ENCODE results near the gene HERC3. TPM values are rescaled to one million over a fixed set of nuclear protein-coding genes. Genes with fewer than 3 reads are reported as not detected.

HERC3 gene
- total and polyA plus RNA-seq, 2 of the 13 experiments (the other 11 are each of a cell fraction or from before 2014, with no cell fraction given), result 3.8 to 6.2 TPM

DNA sequence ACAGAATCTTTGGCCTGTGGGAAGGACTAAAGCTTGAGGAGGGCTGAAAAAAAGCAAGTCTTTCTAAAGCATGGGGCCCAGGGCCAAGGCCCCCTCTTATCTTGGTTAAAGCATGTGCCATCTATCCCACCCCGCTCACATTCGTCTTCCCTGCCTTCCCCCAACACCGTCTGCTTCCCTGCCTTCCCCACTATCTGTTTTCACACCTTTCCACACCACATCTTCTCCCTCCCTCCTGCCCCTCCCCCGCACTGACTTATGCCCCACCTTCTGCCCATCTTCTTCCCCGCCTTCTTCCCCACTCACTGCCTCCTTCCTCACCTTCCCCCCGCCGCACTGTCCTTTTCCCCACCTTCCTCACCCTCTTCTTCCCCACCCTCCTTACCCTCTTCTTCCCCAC lies 106.2 kb downstream of the HERC3 start (continued):
- TF ChIP-seq, protein P1, sequence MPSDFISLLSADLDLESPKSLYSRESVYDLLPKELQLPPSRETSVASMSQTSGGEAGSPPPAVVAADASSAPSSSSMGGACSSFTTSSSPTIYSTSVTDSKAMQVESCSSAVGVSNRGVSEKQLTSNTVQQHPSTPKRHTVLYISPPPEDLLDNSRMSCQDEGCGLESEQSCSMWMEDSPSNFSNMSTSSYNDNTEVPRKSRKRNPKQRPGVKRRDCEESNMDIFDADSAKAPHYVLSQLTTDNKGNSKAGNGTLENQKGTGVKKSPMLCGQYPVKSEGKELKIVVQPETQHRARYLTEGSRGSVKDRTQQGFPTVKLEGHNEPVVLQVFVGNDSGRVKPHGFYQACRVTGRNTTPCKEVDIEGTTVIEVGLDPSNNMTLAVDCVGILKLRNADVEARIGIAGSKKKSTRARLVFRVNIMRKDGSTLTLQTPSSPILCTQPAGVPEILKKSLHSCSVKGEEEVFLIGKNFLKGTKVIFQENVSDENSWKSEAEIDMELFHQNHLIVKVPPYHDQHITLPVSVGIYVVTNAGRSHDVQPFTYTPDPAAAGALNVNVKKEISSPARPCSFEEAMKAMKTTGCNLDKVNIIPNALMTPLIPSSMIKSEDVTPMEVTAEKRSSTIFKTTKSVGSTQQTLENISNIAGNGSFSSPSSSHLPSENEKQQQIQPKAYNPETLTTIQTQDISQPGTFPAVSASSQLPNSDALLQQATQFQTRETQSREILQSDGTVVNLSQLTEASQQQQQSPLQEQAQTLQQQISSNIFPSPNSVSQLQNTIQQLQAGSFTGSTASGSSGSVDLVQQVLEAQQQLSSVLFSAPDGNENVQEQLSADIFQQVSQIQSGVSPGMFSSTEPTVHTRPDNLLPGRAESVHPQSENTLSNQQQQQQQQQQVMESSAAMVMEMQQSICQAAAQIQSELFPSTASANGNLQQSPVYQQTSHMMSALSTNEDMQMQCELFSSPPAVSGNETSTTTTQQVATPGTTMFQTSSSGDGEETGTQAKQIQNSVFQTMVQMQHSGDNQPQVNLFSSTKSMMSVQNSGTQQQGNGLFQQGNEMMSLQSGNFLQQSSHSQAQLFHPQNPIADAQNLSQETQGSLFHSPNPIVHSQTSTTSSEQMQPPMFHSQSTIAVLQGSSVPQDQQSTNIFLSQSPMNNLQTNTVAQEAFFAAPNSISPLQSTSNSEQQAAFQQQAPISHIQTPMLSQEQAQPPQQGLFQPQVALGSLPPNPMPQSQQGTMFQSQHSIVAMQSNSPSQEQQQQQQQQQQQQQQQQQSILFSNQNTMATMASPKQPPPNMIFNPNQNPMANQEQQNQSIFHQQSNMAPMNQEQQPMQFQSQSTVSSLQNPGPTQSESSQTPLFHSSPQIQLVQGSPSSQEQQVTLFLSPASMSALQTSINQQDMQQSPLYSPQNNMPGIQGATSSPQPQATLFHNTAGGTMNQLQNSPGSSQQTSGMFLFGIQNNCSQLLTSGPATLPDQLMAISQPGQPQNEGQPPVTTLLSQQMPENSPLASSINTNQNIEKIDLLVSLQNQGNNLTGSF (CRISPR knock-in tag; IDR thresholded peaks at IDR 0.05), result no peak
- no peak for TF ChIP-seq ZNF12 (CRISPR knock-in tag; IDR thresholded peaks at IDR 0.05)
- no peak for TF ChIP-seq HNF4G (IDR thresholded peaks at IDR 0.05; ENCODE audit: borderline replicate concordance, low read depth, low read length)
- no peak for TF ChIP-seq HNF4G (CRISPR knock-in tag; IDR thresholded peaks at IDR 0.05; ENCODE audit: borderline replicate concordance, low read depth)
- TF ChIP-seq, protein P2, sequence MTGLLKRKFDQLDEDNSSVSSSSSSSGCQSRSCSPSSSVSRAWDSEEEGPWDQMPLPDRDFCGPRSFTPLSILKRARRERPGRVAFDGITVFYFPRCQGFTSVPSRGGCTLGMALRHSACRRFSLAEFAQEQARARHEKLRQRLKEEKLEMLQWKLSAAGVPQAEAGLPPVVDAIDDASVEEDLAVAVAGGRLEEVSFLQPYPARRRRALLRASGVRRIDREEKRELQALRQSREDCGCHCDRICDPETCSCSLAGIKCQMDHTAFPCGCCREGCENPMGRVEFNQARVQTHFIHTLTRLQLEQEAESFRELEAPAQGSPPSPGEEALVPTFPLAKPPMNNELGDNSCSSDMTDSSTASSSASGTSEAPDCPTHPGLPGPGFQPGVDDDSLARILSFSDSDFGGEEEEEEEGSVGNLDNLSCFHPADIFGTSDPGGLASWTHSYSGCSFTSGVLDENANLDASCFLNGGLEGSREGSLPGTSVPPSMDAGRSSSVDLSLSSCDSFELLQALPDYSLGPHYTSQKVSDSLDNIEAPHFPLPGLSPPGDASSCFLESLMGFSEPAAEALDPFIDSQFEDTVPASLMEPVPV (CRISPR knock-in tag; IDR thresholded peaks at IDR 0.05), result no peak
- TF ChIP-seq MED8 (CRISPR knock-in tag; IDR thresholded peaks at IDR 0.05; ENCODE audit: insufficient replicate concordance), result no peak
- no peak for TF ChIP-seq ZFP82 (CRISPR knock-in tag; IDR thresholded peaks at IDR 0.05; ENCODE audit: borderline replicate concordance)
- no peak for TF ChIP-seq RBM39 (IDR thresholded peaks at IDR 0.05; ENCODE audit: low read depth, low read length, poor library complexity, severe bottlenecking)
- TF ChIP-seq PRPF4 (IDR thresholded peaks at IDR 0.05; ENCODE audit: low read depth, low read length, poor library complexity, severe bottlenecking), result no peak
- no peak for TF ChIP-seq THAP11 (CRISPR knock-in tag; IDR thresholded peaks at IDR 0.05)
